HG03097 (cell line): ENCODE data around the gene CHMP1B.

Experiments
- ATAC-seq: cut with Tn5 transposase; IDR thresholded peaks from one replicate; pipeline ENCODE4 v1.9.1; 2021; ENCODE audit not compliant: unreplicated experiment, low FRiP score

The CHMP1B gene

DNA sequence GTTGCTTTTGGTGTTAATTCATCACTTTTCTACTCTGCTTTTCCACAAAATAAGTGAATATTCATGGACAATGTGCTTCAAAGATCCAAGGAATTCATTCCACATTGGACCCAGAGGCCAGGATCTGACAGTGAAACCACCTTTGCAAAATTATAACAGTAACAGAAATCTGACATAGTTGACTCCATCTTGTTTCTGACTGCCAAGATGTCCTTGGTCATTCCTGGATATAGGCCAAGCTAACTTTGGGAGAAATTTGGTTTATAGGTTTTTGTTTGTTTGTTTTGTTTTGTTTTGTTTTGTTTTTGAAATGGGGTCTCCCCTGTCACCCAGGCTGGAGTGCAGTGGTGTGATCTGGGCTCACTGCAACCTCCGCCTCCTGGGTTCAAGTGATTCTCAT lies 46.6 kb downstream of the CHMP1B start:
- ATAC-seq, result no peak

DNA sequence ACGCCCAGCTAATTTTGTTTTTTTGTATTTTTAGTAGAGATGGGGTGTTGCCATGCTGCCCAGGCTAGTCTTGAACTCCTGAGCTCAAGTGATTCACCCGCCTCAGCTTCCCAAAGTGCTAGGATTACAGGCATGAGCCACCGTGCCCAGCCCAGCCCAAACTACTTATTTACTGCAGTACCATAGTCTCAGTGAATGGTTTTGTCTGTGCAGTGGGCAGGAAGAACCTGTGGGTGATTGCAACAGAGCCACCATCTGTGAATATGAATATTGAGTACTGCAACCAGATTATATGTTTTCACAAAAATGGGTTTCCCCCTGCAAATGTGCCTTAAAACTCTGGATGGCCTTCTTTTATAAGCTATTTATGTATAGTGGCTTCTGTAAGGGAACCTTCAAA lies 47.9 kb downstream of the CHMP1B start:
- ATAC-seq, result no peak

DNA sequence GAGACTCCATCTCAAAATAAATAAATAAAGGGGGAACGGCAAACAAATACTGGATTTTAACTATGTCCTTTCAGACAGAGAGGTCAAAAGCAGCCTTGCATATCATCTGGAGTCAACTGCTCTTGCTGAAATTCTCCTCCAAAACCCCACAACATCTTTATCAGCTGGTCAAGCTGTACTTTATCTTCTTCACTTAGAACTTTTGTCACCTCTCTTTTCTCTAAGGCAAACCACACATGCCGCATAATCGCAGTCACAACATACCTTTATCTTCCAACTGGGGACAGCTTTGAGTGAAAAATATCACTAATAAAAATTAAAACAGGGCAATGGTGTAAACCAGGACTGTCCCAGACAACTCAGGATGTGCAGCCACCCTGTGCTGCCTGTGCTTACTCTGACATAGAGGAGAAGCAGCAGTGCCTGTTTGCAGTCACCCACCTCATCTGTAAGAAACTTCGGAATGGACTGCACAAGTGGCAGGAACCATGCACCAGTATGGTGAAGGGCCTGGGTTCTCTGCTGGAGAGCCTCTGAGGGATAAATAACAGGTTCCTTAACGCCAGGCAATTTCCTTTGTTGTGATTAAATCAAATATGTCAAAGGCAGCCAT lies 50.7 kb downstream of the CHMP1B start:
- no peak for ATAC-seq

DNA sequence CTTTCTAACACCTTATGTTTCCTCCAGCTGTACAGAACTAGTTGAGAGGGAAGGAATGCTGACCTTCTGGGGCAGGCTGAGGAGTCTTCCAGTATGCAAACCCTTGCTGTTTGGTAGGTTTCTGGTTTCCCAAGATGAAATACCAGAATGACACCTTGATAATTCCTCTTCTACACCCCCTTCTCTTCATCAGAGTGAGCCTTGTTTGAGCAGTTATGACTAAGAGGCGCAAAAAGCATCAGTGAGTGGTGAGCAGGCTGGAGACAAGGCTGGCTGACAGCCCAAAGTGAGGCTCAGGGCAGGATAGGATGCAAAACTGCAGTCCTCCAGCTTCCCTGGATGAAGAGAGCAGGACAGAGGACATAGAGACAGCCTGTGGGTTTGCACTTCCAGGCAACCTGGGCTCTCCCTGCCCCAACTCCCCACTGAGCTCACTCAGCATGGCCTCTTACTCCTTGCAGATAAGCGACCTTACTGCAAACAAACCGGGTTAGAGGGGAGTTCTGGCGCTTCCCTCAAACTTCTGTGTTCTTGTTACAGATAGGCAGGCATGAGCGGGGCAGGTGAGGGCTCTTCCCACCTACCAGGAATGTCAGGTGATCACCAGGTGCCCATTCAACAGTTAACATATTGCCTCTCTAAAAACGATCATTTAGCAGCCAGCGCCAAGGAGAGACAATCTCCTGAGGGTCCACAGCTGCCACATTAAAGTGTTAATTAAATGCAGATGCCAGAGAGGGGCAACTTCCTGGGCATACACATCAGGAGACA lies 51.5 kb downstream of the CHMP1B start:
- ATAC-seq, result no peak
